Skeletal muscle satellite cell (primary cell): ENCODE data around the gene OLFML2A.
"Not testable (repeated sequence)": the region's sequence is repeated elsewhere in the genome, so short reads cannot be mapped to it uniquely, and the experiment has no call there.

Experiments used
- H3K27me3 ChIP-seq: 2 replicates; pipeline ENCODE4 v1.7.0; 2013; ENCODE audit warnings: low read length; ENCODE audit not compliant: control insufficient read depth, insufficient read depth
- H3K36me3 ChIP-seq: 2 replicates; pipeline ENCODE4 v1.7.0; 2013; ENCODE audit warnings: mild to moderate bottlenecking, control low read depth, low read length; ENCODE audit not compliant: insufficient read depth
- H3K4me1 ChIP-seq: 2 replicates; pipeline ENCODE4 v1.7.0; 2013; ENCODE audit warnings: low read length; ENCODE audit not compliant: control insufficient read depth, insufficient read depth
- H3K4me2 ChIP-seq: 2 replicates; pipeline ENCODE4 v1.7.0; 2013; ENCODE audit warnings: mild to moderate bottlenecking, low read length
- H3K4me3 ChIP-seq: 2 replicates; pipeline ENCODE4 v1.7.0; 2013; ENCODE audit warnings: low read length
- H3K9ac ChIP-seq: 2 replicates; pipeline ENCODE4 v1.7.0; 2013; ENCODE audit warnings: mild to moderate bottlenecking, low read depth, low read length, moderate library complexity
- H3K9me3 ChIP-seq: replicated peaks from 2 replicates; pipeline ENCODE4 v1.7.0; 2013; ENCODE audit warnings: mild to moderate bottlenecking, control low read depth, low read length

Gene OLFML2A

DNA sequence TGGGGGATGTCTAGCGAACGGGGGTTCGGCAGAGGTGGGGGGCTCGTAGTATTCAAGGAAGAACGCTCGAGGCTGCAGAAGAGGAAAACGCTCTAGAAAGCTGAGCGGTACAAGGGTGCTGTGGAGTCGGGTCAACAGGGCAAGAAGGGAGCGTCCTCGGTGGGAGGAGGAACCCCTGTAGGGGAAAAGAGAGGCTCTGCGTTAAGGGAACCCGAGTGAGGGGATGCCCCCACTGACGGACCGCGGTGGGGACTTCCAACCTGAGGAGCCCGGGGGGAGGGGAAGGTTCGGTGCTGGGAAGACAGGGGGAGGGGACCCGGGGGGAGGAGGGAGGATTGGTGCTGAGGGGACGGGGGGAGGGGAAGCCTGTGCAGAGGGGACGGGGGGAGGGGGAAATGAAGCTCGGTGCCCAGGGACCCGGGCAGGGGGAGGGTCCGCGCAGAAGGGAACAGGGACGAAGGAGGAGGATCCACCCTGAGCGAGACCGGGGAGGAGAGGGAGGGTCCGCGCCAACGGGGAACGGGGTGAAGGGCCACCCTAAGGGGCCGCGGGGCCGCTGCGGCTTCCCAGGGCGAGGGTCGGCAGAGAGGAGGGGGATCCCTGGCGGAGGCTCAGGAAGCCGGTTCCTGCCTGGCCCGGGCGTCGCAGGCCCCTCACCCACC lies 6.4 kb upstream of the OLFML2A start:
- Histone ChIP-seq H3K4me2 (peak overlapping the region; percentile 92), H3K4me3 (peak overlapping the region; percentile 80), H3K27me3 (peaks cover 49% of the 10 kb centered on the region), H3K9ac (peak overlapping the region; percentile 84), H3K4me1 (peaks cover 13% of the 10 kb centered on the region), H3K9me3 (no peaks in the 10 kb centered on the region), H3K36me3 (no peaks in the 10 kb centered on the region)

DNA sequence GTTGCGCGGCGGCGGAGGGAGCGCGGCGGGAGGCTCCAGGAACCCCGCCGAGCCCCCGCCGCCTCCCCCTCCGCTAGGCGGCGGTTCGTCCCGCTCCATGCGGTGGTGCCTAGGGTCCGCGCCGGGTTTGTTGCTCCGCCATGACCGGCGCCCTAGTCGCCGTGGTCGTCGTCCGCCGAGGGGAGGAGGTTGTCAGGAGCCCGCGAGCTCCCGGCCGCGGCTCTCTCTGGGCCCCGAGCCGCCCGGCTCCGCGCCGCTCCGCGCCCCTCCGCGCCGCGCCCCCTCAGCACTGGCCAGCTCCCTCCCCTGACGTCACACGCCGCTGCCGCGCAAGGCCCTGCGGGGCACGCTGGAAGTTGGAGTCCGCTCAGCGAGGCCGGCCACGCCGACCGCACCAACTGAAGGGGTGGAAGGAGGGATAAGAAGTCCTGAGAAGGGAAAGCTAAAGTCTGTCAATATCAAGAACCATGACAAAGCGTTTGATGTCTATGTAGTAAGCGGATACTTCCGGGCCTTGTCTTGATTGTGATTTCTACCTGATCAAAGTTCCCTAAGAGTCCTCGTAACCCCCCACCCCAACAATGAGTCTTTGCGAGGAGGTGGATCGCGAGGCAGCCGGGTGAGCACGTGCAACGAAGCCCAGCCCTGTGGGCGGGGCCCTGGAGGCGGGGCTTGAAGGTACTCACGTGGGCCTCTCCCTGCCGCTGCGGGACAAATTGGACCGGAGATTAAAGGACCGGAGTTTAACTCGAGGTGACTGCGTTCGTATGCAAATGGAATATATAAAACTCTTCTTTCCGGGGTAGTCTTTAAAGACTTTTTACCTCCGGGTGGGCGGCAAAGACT lies 5.7 kb upstream of the OLFML2A start, which contains the start of gene NR6A1:
NR6A1 (minus strand) TSS at position 291 of the 846 bp plus-strand sequence.
- peak within 1 kb of the TSS; percentile 92 for H3K4me2 ChIP-seq
- H3K9me3 ChIP-seq: no peaks in the 10 kb centered on the region
- H3K9ac ChIP-seq: peak within 1 kb of the TSS; percentile 84
- peaks cover 13% of the 10 kb centered on the region for H3K4me1 ChIP-seq
- H3K4me3 ChIP-seq: peak within 1 kb of the TSS; percentile 80
- no peaks in the 10 kb centered on the region for H3K36me3 ChIP-seq
- peaks cover 42% of the 10 kb centered on the region for H3K27me3 ChIP-seq

DNA sequence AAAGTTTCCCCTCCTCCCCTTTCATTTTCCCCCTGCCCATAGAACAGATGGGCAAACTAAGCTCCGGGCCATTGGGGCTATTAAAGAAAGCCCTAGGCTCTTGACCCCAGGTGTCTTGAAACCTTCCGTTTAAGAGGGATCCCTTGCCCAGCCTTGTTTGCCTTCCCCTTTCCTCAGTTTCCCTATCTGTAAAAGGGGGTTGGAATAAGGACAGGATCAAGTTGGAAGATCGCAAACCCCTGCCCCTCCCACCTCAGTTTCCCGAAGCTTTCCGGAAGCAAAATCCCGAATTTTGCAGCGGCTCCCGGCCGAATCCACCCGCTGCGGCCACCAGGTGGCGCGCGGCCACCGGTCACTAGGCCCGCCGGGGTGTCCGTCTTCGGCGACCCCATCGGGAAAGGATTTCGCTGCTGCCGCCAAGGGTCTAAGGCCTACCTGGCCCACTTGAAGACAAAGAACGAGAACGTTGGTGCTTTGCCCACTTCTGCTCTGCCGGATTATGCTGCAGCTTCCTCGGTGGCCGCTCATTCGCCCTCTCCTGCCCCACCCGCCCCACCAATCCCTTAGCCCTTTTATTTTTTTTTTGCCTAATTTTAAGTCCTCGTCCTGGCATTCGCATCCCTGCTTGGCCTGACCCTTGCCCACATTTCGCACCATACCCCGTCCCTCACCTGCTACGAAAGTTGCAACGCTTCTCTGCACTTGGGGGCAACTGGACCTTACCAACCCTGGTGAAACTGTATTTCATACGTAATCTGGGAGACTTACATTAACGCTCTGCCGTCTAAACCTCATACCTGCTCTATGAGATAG lies 4.9 kb upstream of the OLFML2A start:
- Histone ChIP-seq H3K27me3 (peaks cover 33% of the 10 kb centered on the region), H3K4me2 (peak overlapping the region; percentile 92), H3K36me3 (no peaks in the 10 kb centered on the region), H3K9ac (peak overlapping the region; percentile 84), H3K4me1 (peaks cover 19% of the 10 kb centered on the region), H3K4me3 (peak overlapping the region; percentile 80), H3K9me3 (no peaks in the 10 kb centered on the region)

DNA sequence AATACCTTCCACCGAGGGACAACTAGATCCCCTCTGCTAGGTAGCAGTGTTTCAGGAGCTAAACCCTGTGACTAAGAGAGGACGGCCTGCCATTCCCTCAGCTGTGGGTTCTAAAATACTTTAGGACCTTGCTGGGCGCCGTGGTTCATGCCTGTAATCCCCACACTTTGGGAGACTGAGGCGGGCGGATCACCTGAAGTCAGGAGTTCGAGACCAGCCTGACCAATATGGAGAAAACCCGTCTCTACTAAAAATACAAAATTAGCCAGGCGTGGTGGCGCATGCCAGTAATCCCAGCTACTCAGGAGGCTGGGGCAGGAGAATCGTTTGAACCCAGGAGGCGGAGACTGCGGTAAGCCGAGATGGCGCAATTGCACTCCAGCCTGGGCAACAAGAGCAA lies 4.1 kb upstream of the OLFML2A start:
- not testable (repeated sequence) for H3K9ac ChIP-seq, H3K9me3 ChIP-seq, H3K4me2 ChIP-seq, H3K36me3 ChIP-seq, H3K4me3 ChIP-seq
- Histone ChIP-seq H3K4me1 (peaks cover 26% of the 10 kb centered on the region), H3K27me3 (peaks cover 26% of the 10 kb centered on the region)

DNA sequence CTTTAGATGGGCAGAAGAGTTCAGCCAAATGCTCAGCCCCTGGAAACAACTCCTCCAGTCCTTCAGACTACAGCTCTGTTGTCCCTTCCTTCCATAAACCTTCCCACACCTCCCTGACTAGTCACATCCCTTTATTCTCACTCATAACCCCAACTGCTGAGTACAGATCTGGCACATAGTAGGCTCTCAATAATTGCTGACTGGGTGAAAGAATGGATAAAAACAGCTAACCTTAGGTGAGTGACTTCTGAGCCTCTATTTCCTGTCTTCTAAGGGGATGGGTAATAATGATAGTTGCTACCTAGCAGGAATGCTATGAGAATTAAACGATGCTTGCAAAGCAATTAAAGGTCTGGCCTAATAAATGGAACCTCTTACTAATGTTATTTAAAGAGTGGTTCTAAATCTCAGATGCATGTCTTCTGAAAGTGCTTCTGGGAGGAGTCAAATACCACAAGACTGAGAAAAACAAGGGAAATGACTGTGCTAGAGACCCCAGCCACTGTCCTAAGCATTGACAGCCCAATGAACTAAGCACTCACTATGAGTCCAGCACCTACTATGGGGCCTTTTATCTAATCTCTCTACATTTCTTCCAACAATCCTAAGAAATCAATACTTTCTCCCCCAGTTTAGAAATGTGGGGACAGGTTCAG lies 3.3 kb upstream of the OLFML2A start:
- peaks cover 19% of the 10 kb centered on the region for H3K27me3 ChIP-seq
- H3K4me1 ChIP-seq: peaks cover 28% of the 10 kb centered on the region
- no peak overlapping the region for H3K4me3 ChIP-seq
- no peaks in the 10 kb centered on the region for H3K9me3 ChIP-seq
- H3K36me3 ChIP-seq: no peaks in the 10 kb centered on the region
- no peak overlapping the region for H3K9ac ChIP-seq
- no peak overlapping the region for H3K4me2 ChIP-seq

DNA sequence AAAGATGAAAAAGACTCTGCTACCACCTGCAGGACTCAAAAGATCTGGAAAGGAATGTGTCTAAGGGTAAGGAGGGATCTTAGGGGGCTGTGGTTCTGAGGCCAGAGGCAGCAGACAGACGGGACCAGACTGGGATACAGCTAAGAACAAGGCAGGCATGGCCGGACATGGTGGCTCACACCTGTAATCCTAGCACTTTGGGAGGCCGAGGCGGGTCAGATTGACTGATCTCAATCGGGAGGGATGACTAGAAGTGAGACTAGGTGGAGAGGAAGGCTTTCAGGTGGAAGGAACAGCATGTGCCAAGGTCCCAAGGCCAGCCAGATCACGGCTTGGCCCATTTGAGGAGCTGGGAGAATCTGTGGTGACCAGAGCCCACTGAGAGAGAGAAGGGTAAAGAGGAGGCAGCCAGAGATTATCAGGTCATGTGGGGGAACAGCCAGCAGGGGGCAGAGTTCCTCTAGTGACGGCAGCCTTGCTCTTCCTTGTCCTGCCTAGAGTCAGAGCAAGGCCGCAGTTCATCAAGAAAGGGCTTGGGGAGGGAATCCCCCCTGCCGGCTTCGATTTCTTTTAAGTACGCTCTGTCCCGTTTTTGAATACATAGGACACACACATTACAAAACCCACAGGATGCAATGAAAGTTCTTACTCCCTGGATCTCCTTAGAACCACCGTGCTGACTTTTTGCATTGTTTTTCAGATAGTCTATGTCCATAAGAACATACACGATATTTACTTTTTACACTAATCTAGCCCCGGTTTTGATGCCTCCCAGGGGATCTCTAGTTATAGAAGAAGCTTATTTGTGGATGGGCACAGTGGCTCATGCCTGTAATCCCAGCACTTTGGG lies 2.6 kb upstream of the OLFML2A start:
- no peak overlapping the region for H3K4me2 ChIP-seq

DNA sequence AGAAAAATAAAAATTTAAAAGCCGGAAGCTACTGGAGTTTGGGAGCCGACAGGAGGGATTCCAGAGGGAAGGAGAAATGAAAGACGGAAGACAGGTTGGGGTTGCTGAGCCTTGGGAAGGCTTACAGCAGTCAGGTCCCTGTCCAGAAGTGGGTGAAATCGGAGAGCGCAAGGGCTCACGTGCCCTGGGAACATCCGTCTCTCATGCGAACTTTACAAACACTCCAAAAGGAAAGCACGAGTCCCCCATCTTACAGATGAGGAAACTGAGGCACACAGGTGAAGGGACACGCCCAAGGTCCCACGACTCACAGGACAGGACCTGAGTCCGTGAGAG lies 347 bp upstream of the OLFML2A start:
- H3K4me3 ChIP-seq: peak overlapping the region; percentile 72
- H3K4me2 ChIP-seq: peak overlapping the region; percentile 90
- H3K36me3 ChIP-seq: no peaks in the 10 kb centered on the region
- H3K4me1 ChIP-seq: peaks cover 37% of the 10 kb centered on the region
- no peaks in the 10 kb centered on the region for H3K27me3 ChIP-seq
- H3K9ac ChIP-seq: peak overlapping the region; percentile 76
- H3K9me3 ChIP-seq: no peaks in the 10 kb centered on the region

More for the DNA sequence above, 2.6 kb upstream of the OLFML2A start:
- no peaks in the 10 kb centered on the region for H3K36me3 ChIP-seq
- no peak overlapping the region for H3K4me3 ChIP-seq
- H3K27me3 ChIP-seq: peaks cover 11% of the 10 kb centered on the region
- H3K9ac ChIP-seq: no peak overlapping the region
- H3K4me1 ChIP-seq: peaks cover 35% of the 10 kb centered on the region
- H3K9me3 ChIP-seq: no peaks in the 10 kb centered on the region

DNA sequence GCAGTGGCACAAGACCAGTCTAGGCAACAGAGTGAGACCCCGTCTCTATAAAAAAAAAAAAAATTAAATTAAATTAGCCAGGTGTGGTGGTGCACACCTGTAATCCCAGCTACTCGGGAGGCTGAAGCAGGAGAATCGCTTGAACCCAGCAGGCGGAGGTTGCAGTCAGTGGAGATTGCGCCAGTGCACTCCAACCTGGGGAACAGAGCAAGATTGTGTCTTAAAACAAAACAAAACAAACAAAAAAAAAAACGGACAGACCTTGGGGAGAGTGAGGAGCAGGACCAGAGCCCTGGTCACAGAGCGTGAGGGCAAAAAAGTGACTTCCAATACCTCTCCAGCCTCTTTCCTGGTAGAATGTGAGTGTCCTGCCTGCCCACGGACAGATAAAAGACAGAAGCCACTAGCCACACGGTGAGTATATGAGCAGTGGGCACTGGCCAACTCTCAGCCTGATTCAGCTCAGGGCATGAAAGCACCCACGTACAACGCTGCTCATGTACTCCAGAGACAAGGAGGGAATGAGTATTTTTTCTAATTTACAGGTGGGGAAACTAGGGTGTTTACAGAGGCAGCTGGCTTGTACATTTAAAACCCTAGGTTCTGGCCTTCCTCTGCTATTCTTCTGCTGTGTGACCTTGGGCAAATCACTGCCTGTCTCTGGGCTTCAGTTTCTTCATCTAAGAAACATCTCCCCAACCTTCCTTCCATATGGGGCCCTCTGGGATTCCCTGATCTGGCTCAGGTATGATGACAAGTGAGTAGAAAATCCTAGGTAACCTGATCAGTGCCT lies 1.8 kb downstream of the OLFML2A start:
- Histone ChIP-seq H3K9me3 (no peaks in the 10 kb centered on the region), H3K4me3 (peak overlapping the region; percentile 46), H3K4me1 (peaks cover 52% of the 10 kb centered on the region), H3K27me3 (no peaks in the 10 kb centered on the region), H3K9ac (peak overlapping the region; percentile 12), H3K4me2 (peak overlapping the region; percentile 72), H3K36me3 (no peaks in the 10 kb centered on the region)

DNA sequence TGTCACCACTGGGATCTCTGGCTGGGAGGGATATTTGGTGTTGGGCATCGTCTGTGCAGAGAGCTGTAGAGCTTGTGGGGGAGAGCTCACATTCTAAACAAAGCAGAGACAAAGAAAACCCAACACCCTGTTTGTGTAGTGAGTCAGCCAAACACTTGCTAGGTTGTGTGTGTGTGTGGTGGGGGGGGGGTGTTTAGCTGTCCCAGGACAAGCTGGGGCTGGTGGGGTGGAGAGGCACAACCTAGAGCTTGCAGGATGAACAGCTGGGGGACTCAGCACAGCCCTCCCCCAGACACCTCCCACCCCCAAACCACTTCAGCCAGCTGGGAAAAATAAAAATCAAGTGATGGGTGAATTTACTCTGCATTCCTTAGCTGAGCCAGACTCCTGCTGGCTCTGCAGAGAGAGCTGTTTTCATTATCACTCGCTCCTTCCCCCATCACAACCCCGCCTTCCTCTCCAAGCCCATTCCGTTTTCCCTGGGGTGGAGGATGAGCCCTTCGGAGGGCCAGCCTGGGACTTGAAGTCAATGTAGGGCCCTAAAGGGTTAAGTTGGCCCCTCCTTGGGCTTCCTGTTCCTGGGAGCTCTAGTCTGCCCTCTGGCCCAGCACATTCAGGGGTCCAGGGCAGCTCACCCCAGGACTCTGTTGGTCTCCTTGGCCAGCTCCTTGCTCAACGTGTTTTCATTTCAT lies 2.6 kb downstream of the OLFML2A start:
- no peaks in the 10 kb centered on the region for H3K9me3 ChIP-seq
- H3K4me1 ChIP-seq: peaks cover 58% of the 10 kb centered on the region
- no peaks in the 10 kb centered on the region for H3K36me3 ChIP-seq
- H3K9ac ChIP-seq: peak overlapping the region; percentile 49
- H3K4me2 ChIP-seq: peak overlapping the region; percentile 78
- no peaks in the 10 kb centered on the region for H3K27me3 ChIP-seq
- peak overlapping the region; percentile 46 for H3K4me3 ChIP-seq
